BE2C (cell line): ENCODE data around the gene FGF22.

Experiments
- DNase-seq: peaks from one replicate; pipeline ENCODE4 v3.0.0-alpha.2; 2020
- H3K27me3 ChIP-seq: fragments of 250-450 bp; sonication (Bioruptor Pico); 2 replicates; pipeline ENCODE4 v1.5.1; 2020; ENCODE audit warnings: mild to moderate bottlenecking
- H3K36me3 ChIP-seq: fragments of 250-450 bp; sonication (Bioruptor Pico); 2 replicates; pipeline ENCODE4 v1.5.1; 2020; ENCODE audit warnings: mild to moderate bottlenecking
- H3K4me1 ChIP-seq: fragments of 250-450 bp; sonication (Bioruptor Pico); 2 replicates; pipeline ENCODE4 v1.5.1; 2020
- H3K4me3 ChIP-seq: 2 replicates; pipeline ENCODE4 v1.5.1; 2011; ENCODE audit warnings: low read depth, low read length
- H3K9me3 ChIP-seq: fragments of 250-450 bp; sonication (Bioruptor Pico); 2 replicates; pipeline ENCODE4 v1.5.1; 2020
- CTCF ChIP-seq: IDR thresholded peaks from 2 replicates; pipeline ENCODE4 v1.5.1; 2012; ENCODE audit warnings: mild to moderate bottlenecking, low read depth, low read length

Gene FGF22

GRCh38 chr19:593505-593904 is 46.2 kb upstream of the FGF22 start:
- H3K4me3 ChIP-seq, result no peak overlapping the region
- H3K36me3 ChIP-seq, result no peaks in the 10 kb centered on the region
- no peaks in the 10 kb centered on the region for H3K27me3 ChIP-seq
- H3K9me3 ChIP-seq, result no peaks in the 10 kb centered on the region
- peaks cover 9% of the 10 kb centered on the region for H3K4me1 ChIP-seq
- no peak for DNase-seq
- no peak for TF ChIP-seq CTCF

- Histone ChIP-seq H3K4me1 (peaks cover under 1% of the 10 kb centered on the region), H3K9me3 (no peaks in the 10 kb centered on the region), H3K36me3 (no peaks in the 10 kb centered on the region), H3K4me3 (no peak overlapping the region), H3K27me3 (no peaks in the 10 kb centered on the region)
- no peak for TF ChIP-seq CTCF
- no peak for DNase-seq
Measured at GRCh38 chr19:594265-594870, 45.3 kb upstream of the FGF22 start.

- H3K9me3 ChIP-seq, result no peaks in the 10 kb centered on the region
- no peaks in the 10 kb centered on the region for H3K27me3 ChIP-seq
- no peak overlapping the region for H3K4me3 ChIP-seq
- no peak for DNase-seq
- no peaks in the 10 kb centered on the region for H3K36me3 ChIP-seq
- TF ChIP-seq CTCF, result no peak
- H3K4me1 ChIP-seq, result no peaks in the 10 kb centered on the region
Measured at GRCh38 chr19:595326-596262, 44.1 kb upstream of the FGF22 start.

GRCh38 chr19:596263-596655 is 43.4 kb upstream of the FGF22 start:
- no peaks in the 10 kb centered on the region for H3K4me1 ChIP-seq
- DNase-seq, result no peak
- 0 out of 2 replicates have a peak, but pooled peaks cover 1% of the 10 kb centered on the region for H3K9me3 ChIP-seq
- H3K27me3 ChIP-seq, result no peaks in the 10 kb centered on the region
- no peak for TF ChIP-seq CTCF
- no peaks in the 10 kb centered on the region; the same call in 1 of the 2 replicates for H3K36me3 ChIP-seq
- H3K4me3 ChIP-seq, result no peak overlapping the region

GRCh38 chr19:597406-598315 is 42.0 kb upstream of the FGF22 start:
- no peaks in the 10 kb centered on the region; the same call in 1 of the 2 replicates for H3K36me3 ChIP-seq
- no peak overlapping the region for H3K4me3 ChIP-seq
- H3K9me3 ChIP-seq, result 0 out of 2 replicates have a peak, but pooled peaks cover 2% of the 10 kb centered on the region
- no peaks in the 10 kb centered on the region for H3K27me3 ChIP-seq
- DNase-seq, result no peak
- no peaks in the 10 kb centered on the region for H3K4me1 ChIP-seq
- no peak for TF ChIP-seq CTCF
